Mucosa of stomach (tissue), 1 donor: ENCODE results near the gene PLXNB1.

Experiments
- H3K27me3 ChIP-seq: one replicate; pipeline ENCODE4 v1.7.0; 2013; ENCODE audit warnings: mild to moderate bottlenecking, low read length; ENCODE audit not compliant: control insufficient read depth, insufficient read depth
- H3K36me3 ChIP-seq: one replicate; pipeline ENCODE4 v1.7.0; 2013; ENCODE audit warnings: low read length; ENCODE audit not compliant: control insufficient read depth, insufficient read depth
- H3K4me1 ChIP-seq: one replicate; pipeline ENCODE4 v1.7.0; 2013; ENCODE audit warnings: mild to moderate bottlenecking, low read length; ENCODE audit not compliant: control insufficient read depth, insufficient read depth
- H3K4me3 ChIP-seq: one replicate; pipeline ENCODE4 v1.7.0; 2013; ENCODE audit warnings: low read length
- H3K9ac ChIP-seq: one replicate; pipeline ENCODE4 v1.7.0; 2013; ENCODE audit warnings: mild to moderate bottlenecking, low read length, moderate library complexity
- H3K9me3 ChIP-seq: one replicate; pipeline ENCODE4 v1.7.0; 2013; ENCODE audit warnings: mild to moderate bottlenecking, low read length, moderate library complexity; ENCODE audit not compliant: control insufficient read depth
- donor health status: Pancreatic carcinoma.

Gene PLXNB1

GRCh38 chr3:48387634-48388033, 42.3 kb downstream of the PLXNB1 start:
- Histone ChIP-seq H3K4me1 (no peaks in the 10 kb centered on the region), H3K4me3 (no peak overlapping the region), H3K9me3 (no peaks in the 10 kb centered on the region), H3K9ac (no peak overlapping the region), H3K36me3 (no peaks in the 10 kb centered on the region), H3K27me3 (no peaks in the 10 kb centered on the region)

GRCh38 chr3:48372862-48373435, 56.9 kb downstream of the PLXNB1 start:
- no peak overlapping the region for H3K4me3 ChIP-seq
- H3K4me1 ChIP-seq = no peaks in the 10 kb centered on the region
- H3K9me3 ChIP-seq = no peaks in the 10 kb centered on the region
- H3K9ac ChIP-seq = no peak overlapping the region
- no peaks in the 10 kb centered on the region for H3K36me3 ChIP-seq
- no peaks in the 10 kb centered on the region for H3K27me3 ChIP-seq

DNA sequence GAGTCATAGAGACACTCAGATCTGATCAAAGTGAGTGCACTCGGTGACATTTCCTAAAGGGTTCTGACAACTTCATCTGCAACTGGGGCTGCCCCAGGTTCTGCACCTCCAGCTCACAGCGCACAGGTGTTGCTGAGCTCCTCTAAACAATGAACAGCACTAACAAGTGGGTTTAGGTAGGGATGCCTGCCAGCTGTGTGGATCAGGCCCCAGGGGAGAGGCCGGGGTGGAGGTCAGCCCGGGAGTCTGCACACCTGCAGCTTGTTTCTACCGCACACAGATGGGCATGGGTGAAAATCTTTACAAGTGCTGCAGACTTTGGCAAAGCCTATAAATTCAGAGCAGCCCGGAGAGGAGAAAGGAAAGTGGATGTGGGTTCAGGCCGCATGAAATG, 57.5 kb downstream of the PLXNB1 start:
- H3K4me1 ChIP-seq = no peaks in the 10 kb centered on the region
- H3K27me3 ChIP-seq = no peaks in the 10 kb centered on the region
- H3K36me3 ChIP-seq = no peaks in the 10 kb centered on the region
- no peaks in the 10 kb centered on the region for H3K9me3 ChIP-seq
- H3K4me3 ChIP-seq = no peak overlapping the region
- H3K9ac ChIP-seq = no peak overlapping the region

- no peaks in the 10 kb centered on the region for H3K36me3 ChIP-seq
- no peaks in the 10 kb centered on the region for H3K4me1 ChIP-seq
- no peak within 1 kb of the TSS for H3K9ac ChIP-seq
- no peaks in the 10 kb centered on the region for H3K27me3 ChIP-seq
- no peak within 1 kb of the TSS for H3K4me3 ChIP-seq
- no peaks in the 10 kb centered on the region for H3K9me3 ChIP-seq
These were observed 58.1 kb downstream of the PLXNB1 start, which contains the start of gene FBXW12 for GRCh38 chr3:48371651-48372376. Gene FBXW12, plus strand, starts transcription at chr3:48372219. Its CDS starts 549 bp downstream, at chr3:48372768.

DNA sequence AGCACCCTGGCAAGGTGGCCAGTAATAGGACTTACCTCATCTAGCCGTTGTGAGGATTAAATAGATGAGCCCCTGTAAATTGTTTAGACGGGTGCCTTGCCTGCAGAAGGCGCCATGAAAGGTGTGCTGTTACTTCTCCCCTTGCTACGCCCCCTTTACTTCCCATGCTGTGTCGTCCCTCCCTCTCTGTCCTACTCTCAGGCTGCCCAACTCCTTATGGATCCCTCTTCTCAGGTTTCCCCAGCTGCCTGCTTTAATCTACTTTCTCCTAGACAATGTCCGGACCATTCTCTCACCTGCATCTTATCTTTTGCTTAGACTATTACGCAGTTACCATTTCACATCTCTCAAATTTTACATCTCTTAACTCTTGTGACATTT, 59.6 kb downstream of the PLXNB1 start:
- Histone ChIP-seq H3K36me3 (no peaks in the 10 kb centered on the region), H3K9ac (no peak overlapping the region), H3K4me3 (no peak overlapping the region), H3K4me1 (no peaks in the 10 kb centered on the region), H3K27me3 (no peaks in the 10 kb centered on the region), H3K9me3 (no peaks in the 10 kb centered on the region)

- Histone ChIP-seq H3K27me3 (no peaks in the 10 kb centered on the region), H3K4me3 (no peak overlapping the region), H3K36me3 (no peaks in the 10 kb centered on the region), H3K9ac (no peak overlapping the region), H3K4me1 (no peaks in the 10 kb centered on the region), H3K9me3 (no peaks in the 10 kb centered on the region)
These were observed 60.1 kb downstream of the PLXNB1 start for GRCh38 chr3:48369693-48370332.

DNA sequence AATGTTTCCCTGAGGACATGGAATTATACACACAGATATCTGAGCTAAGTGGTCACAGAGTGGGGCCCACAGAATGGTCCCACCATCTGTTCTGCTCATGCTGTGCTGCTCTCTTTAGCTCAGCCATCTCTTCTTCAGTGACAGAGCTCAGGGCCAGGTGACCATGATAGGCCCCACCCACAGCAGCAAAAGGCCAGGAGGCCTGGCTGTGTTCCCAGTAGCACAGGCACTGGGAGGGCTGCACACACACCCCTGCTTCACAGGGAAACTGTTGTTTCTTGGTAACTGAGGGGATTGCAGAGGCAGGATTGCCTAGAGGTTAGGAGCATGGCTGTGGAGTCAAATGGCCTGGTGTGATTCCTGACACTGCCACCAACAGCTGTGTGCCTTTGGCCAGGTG, 62.7 kb downstream of the PLXNB1 start:
- Histone ChIP-seq H3K27me3 (no peaks in the 10 kb centered on the region), H3K4me1 (no peaks in the 10 kb centered on the region), H3K9me3 (no peaks in the 10 kb centered on the region), H3K4me3 (no peak overlapping the region), H3K9ac (no peak overlapping the region), H3K36me3 (no peaks in the 10 kb centered on the region)

DNA sequence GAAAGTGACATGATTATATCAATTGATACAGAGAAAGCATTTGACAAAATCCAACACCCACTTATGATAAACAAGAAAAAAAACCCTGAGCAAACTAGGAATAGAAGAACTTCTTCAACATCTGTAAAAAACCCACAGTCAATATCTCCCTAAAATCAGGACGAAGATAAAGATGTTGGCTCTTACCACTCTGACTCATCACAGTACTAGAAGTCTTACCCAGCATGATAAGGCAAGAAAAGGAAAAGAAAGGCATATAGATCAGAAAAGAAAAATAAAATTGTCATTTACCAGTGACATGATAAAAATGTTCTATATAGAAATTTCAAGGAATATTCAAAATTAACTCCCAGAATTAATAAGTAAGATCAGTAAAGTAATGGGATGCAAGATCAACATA, 65.0 kb downstream of the PLXNB1 start:
- H3K9me3 ChIP-seq = no peaks in the 10 kb centered on the region
- H3K27me3 ChIP-seq = no peaks in the 10 kb centered on the region
- H3K36me3 ChIP-seq = no peaks in the 10 kb centered on the region
- H3K4me1 ChIP-seq = no peaks in the 10 kb centered on the region
- no peak overlapping the region for H3K4me3 ChIP-seq
- H3K9ac ChIP-seq = no peak overlapping the region

GRCh38 chr3:48361928-48362327, 68.0 kb downstream of the PLXNB1 start:
- no peak overlapping the region for H3K9ac ChIP-seq
- H3K4me1 ChIP-seq = no peaks in the 10 kb centered on the region
- H3K9me3 ChIP-seq = no peaks in the 10 kb centered on the region
- no peaks in the 10 kb centered on the region for H3K27me3 ChIP-seq
- H3K36me3 ChIP-seq = no peaks in the 10 kb centered on the region
- H3K4me3 ChIP-seq = no peak overlapping the region

DNA sequence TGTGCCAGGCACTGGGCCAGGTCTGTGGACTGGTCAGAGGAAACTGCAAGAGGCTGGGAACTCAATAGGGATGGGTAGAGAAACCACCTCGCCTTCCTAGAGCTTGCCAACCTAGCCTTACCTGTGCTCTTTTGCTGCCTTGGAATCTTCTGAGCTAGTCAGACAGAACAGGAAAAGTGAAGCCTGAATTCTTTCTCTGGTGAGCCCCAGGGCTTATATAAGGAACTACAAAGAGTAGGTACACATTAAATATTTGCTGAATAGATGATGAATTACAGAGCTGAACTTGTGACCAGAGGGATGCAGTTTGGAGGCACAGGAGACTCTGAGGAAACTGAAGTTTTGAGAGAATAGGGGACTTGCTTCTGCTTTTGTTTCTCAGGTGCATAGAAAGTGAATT, 73.5 kb downstream of the PLXNB1 start:
- H3K27me3 ChIP-seq = no peaks in the 10 kb centered on the region
- H3K9me3 ChIP-seq = no peaks in the 10 kb centered on the region
- no peaks in the 10 kb centered on the region for H3K4me1 ChIP-seq
- H3K9ac ChIP-seq = no peak overlapping the region
- H3K36me3 ChIP-seq = no peaks in the 10 kb centered on the region
- no peak overlapping the region for H3K4me3 ChIP-seq

GRCh38 chr3:48353987-48354386, 75.9 kb downstream of the PLXNB1 start:
- no peaks in the 10 kb centered on the region for H3K27me3 ChIP-seq
- no peak overlapping the region for H3K9ac ChIP-seq
- no peaks in the 10 kb centered on the region for H3K36me3 ChIP-seq
- H3K4me1 ChIP-seq = no peaks in the 10 kb centered on the region
- no peak overlapping the region for H3K4me3 ChIP-seq
- H3K9me3 ChIP-seq = no peaks in the 10 kb centered on the region
